ENCODE measurements around the gene SH3RF3. TPM values are rescaled to one million over a fixed set of nuclear protein-coding genes. Genes with fewer than 3 reads are reported as not detected.
A peak's percentile ranks its signal among the peaks of the same experiment; 100 is the strongest.

The SH3RF3 gene
- total RNA-seq, 1 donor from 2014 or later, result 0.28 TPM

- Histone ChIP-seq H2AFZ (replicated peaks) (no peak overlapping the region), H3K4me3 (no peak overlapping the region), H3K27ac (no peak overlapping the region), H4K20me1 (ENCODE audit: low read depth) (no peaks in the 10 kb centered on the region), H3K9ac (no peak overlapping the region), H3K36me3 (no peaks in the 10 kb centered on the region), H3F3A (ENCODE audit: low read depth) (no peaks in the 10 kb centered on the region), H3K79me2 (ENCODE audit: low read depth) (no peaks in the 10 kb centered on the region), H3K9me3 (ENCODE audit: low read depth) (no peaks in the 10 kb centered on the region), H3K4me2 (no peak overlapping the region), H3K4me1 (no peaks in the 10 kb centered on the region), H3K27me3 (no peaks in the 10 kb centered on the region)
- peak overlapping the region; percentile 78 for H3K27ac Mint-ChIP-seq
- no peak for DNase-seq (ENCODE audit: low spot score)
- no peak for TF ChIP-seq EZH2 (IDR thresholded peaks at IDR 0.05)
- no peak for TF ChIP-seq EZH2phosphoT487 (IDR thresholded peaks at IDR 0.05)
- TF ChIP-seq CTCF (IDR thresholded peaks at IDR 0.05), result no peak
- peaks cover 45% of the 10 kb centered on the region for H3K4me1 Mint-ChIP-seq
- H3K9me3 Mint-ChIP-seq, result no peaks in the 10 kb centered on the region
- H3K4me3 Mint-ChIP-seq, result no peak overlapping the region
- H3K27me3 Mint-ChIP-seq (ENCODE audit: insufficient read depth, low read depth), result peaks cover 7% of the 10 kb centered on the region
- no peaks in the 10 kb centered on the region for H3K36me3 Mint-ChIP-seq
These were observed 79.9 kb downstream of the SH3RF3 start for GRCh38 chr2:109208951-109209335.

GRCh38 chr2:109209412-109209811 is 80.4 kb downstream of the SH3RF3 start:
- TF ChIP-seq EZH2 (IDR thresholded peaks at IDR 0.05), result no peak
- Histone ChIP-seq H3K27ac (no peak overlapping the region), H3K4me3 (no peak overlapping the region), H3K27me3 (no peaks in the 10 kb centered on the region), H3K9me3 (ENCODE audit: low read depth) (no peaks in the 10 kb centered on the region), H3K36me3 (no peaks in the 10 kb centered on the region), H4K20me1 (ENCODE audit: low read depth) (no peaks in the 10 kb centered on the region), H3K4me1 (no peaks in the 10 kb centered on the region), H3K4me2 (no peak overlapping the region), H3F3A (ENCODE audit: low read depth) (no peaks in the 10 kb centered on the region), H3K9ac (no peak overlapping the region), H3K79me2 (ENCODE audit: low read depth) (no peaks in the 10 kb centered on the region), H2AFZ (replicated peaks) (no peak overlapping the region)
- peak overlapping the region; percentile 78 for H3K27ac Mint-ChIP-seq
- no peak overlapping the region for H3K4me3 Mint-ChIP-seq
- peaks cover 7% of the 10 kb centered on the region for H3K27me3 Mint-ChIP-seq (ENCODE audit: insufficient read depth, low read depth)
- no peaks in the 10 kb centered on the region for H3K9me3 Mint-ChIP-seq
- DNase-seq (ENCODE audit: low spot score), result no peak
- H3K4me1 Mint-ChIP-seq, result peaks cover 46% of the 10 kb centered on the region
- no peaks in the 10 kb centered on the region for H3K36me3 Mint-ChIP-seq

- no peak overlapping the region for H2AFZ ChIP-seq (replicated peaks)
- Mint-ChIP-seq H3K4me1 (peaks cover 48% of the 10 kb centered on the region), H3K27me3 (ENCODE audit: insufficient read depth, low read depth) (peaks cover 7% of the 10 kb centered on the region), H3K36me3 (no peaks in the 10 kb centered on the region), H3K27ac (no peak overlapping the region), H3K4me3 (no peak overlapping the region), H3K9me3 (no peaks in the 10 kb centered on the region)
- no peaks in the 10 kb centered on the region for H3K27me3 ChIP-seq
- DNase-seq (ENCODE audit: low spot score), result no peak
- no peak overlapping the region for H3K4me2 ChIP-seq
- no peak overlapping the region for H3K9ac ChIP-seq
- no peaks in the 10 kb centered on the region for H4K20me1 ChIP-seq (ENCODE audit: low read depth)
- no peak overlapping the region for H3K4me3 ChIP-seq
- H3K9me3 ChIP-seq (ENCODE audit: low read depth), result no peaks in the 10 kb centered on the region
- H3K36me3 ChIP-seq, result no peaks in the 10 kb centered on the region
- H3K4me1 ChIP-seq, result no peaks in the 10 kb centered on the region
- TF ChIP-seq CTCF (IDR thresholded peaks at IDR 0.05), result no peak
- TF ChIP-seq EZH2 (IDR thresholded peaks at IDR 0.05), result no peak
- TF ChIP-seq EZH2phosphoT487 (IDR thresholded peaks at IDR 0.05), result no peak
- no peaks in the 10 kb centered on the region for H3K79me2 ChIP-seq (ENCODE audit: low read depth)
- H3K27ac ChIP-seq, result no peak overlapping the region
- H3F3A ChIP-seq (ENCODE audit: low read depth), result no peaks in the 10 kb centered on the region
These were observed 80.9 kb downstream of the SH3RF3 start for GRCh38 chr2:109209941-109210340.

- H3K9me3 ChIP-seq (ENCODE audit: low read depth), result no peaks in the 10 kb centered on the region
- H3K27ac ChIP-seq, result no peak overlapping the region
- no peak overlapping the region for H2AFZ ChIP-seq (replicated peaks)
- Mint-ChIP-seq H3K4me1 (peaks cover 51% of the 10 kb centered on the region), H3K27me3 (ENCODE audit: insufficient read depth, low read depth) (peaks cover 9% of the 10 kb centered on the region), H3K9me3 (no peaks in the 10 kb centered on the region), H3K27ac (no peak overlapping the region), H3K4me3 (peak overlapping the region; percentile 5), H3K36me3 (no peaks in the 10 kb centered on the region)
- no peak overlapping the region for H3K4me3 ChIP-seq
- H3K36me3 ChIP-seq, result no peaks in the 10 kb centered on the region
- H3K27me3 ChIP-seq, result no peaks in the 10 kb centered on the region
- no peak overlapping the region for H3K4me2 ChIP-seq
- no peaks in the 10 kb centered on the region for H4K20me1 ChIP-seq (ENCODE audit: low read depth)
- H3K4me1 ChIP-seq, result no peaks in the 10 kb centered on the region
- TF ChIP-seq EZH2 (IDR thresholded peaks at IDR 0.05) (no peak), CTCF (IDR thresholded peaks at IDR 0.05) (no peak), EZH2phosphoT487 (IDR thresholded peaks at IDR 0.05) (no peak)
- no peaks in the 10 kb centered on the region for H3K79me2 ChIP-seq (ENCODE audit: low read depth)
- H3K9ac ChIP-seq, result no peak overlapping the region
- no peaks in the 10 kb centered on the region for H3F3A ChIP-seq (ENCODE audit: low read depth)
- no peak for DNase-seq (ENCODE audit: low spot score)
These were observed 81.6 kb downstream of the SH3RF3 start for GRCh38 chr2:109210431-109211200.
